ENCODE data around the gene IFT81. TPM values are rescaled to one million over a fixed set of nuclear protein-coding genes. Genes with fewer than 3 reads are reported as not detected.

Gene IFT81
- total RNA-seq, 4 donors from 2014 or later: 3.4 to 9.2 (median 8.1) TPM

DNA sequence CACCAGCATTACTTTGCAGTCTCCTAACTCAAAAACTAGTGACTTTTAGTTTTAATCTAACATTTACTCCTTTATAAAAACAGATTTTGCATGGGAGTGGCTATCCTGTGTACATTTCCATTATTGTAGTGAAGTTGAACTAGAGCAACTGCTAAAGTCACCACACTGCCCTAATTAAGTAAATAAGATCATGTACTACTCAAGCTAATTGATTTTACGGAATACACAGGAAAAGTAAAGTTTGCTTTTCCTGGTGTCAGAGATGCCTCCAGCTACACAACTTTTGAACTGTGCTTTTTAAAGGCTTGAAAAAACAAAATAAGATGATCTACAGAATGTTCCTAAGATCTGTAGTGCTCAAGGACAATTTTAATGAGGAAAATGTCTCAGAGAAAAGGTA is 106.5 kb downstream of the IFT81 start:
- TF ChIP-seq, protein P1, sequence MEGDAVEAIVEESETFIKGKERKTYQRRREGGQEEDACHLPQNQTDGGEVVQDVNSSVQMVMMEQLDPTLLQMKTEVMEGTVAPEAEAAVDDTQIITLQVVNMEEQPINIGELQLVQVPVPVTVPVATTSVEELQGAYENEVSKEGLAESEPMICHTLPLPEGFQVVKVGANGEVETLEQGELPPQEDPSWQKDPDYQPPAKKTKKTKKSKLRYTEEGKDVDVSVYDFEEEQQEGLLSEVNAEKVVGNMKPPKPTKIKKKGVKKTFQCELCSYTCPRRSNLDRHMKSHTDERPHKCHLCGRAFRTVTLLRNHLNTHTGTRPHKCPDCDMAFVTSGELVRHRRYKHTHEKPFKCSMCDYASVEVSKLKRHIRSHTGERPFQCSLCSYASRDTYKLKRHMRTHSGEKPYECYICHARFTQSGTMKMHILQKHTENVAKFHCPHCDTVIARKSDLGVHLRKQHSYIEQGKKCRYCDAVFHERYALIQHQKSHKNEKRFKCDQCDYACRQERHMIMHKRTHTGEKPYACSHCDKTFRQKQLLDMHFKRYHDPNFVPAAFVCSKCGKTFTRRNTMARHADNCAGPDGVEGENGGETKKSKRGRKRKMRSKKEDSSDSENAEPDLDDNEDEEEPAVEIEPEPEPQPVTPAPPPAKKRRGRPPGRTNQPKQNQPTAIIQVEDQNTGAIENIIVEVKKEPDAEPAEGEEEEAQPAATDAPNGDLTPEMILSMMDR (IDR thresholded peaks at IDR 0.05; ENCODE audit: low read depth): no peak

DNA sequence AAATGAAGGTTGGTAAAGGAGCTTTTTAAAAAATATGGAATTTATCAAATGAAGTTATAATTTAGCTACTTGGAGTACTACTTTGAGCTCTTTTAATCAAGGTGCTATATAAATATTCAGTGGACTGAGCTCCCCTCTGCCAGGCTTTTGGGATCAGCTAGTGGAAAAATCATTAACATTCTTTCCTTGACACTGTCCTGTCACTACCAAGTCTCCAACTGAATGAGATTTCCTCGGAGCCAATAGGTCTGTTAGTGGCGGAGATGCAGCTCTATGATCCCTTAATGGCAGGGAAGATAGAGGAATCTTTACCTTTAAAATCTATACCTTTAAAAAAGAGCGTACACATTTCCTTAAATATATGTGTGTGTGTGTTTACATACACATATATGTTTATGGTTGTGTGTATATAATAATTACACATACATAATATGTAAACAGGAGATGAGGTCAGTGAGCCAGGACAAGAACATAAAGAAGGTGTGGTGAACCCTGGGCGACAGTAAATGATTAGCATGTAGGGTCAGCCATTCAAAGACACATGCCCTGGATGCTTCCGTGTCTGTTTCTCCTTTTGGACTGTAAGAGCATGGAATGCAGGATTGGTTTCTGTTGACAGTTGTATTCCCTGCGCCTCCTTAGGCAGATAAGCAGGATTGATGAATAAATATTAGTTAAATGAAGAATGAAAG is 109.2 kb downstream of the IFT81 start:
- TF ChIP-seq, protein P1 (IDR thresholded peaks at IDR 0.05; ENCODE audit: low read depth): no peak

DNA sequence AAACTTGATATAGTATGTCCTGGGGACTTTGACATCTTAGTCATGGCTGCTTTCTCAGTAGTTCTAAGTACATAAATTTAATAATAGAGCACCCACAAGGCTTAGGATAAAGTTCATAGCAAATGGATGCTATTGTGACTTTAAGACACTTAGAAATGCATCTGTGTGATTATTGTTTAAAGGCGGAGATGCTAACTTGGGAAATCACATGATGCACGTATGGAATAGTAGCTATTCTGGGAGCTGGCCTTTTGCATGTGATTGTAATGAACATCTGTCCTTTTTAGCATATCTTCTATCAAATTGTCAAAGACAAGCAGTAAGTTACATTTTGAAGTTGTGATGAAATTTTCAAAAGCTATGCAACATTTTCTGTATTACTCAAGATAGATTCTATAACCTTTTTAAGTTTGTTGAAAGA is 110.2 kb downstream of the IFT81 start:
- TF ChIP-seq, protein P1 (IDR thresholded peaks at IDR 0.05; ENCODE audit: low read depth): no peak

DNA sequence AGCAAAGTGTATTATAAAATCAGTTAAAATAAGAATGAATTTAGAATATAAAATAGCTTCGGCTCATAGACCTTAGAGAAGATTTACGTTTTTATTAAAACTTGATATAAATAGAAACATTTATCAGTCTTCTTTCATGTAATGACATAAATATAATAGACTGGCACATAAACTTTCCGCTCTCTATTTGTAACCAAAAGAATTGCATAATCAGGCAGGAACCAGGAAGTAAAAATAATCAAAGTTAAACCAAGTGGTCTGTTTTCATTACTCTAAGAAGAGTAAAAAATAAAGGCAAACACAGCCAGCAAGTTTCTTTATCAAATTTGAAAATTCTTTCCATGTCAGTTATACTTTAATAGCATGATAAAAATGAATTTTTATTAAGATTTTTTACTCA is 110.6 kb downstream of the IFT81 start:
- TF ChIP-seq, protein P1 (IDR thresholded peaks at IDR 0.05; ENCODE audit: low read depth): no peak

DNA sequence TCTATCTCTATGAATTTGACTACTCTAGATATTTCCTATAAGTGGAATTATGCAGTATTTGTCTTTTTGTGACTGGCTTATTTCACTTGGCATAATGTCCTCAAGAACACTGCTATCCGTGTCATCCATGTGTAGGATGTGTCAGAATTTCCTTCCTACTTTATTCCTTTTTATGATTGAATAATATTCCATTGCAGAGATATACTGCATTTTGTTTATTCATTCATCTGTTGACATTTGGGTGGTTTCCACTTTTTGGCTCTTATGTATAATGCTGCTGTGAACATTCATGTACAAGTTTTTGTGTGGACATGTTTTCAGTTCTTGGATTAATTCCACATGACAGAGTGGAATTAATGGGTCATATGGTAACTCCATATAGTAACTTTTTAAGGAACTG is 111.2 kb downstream of the IFT81 start:
- TF ChIP-seq, protein P1 (IDR thresholded peaks at IDR 0.05; ENCODE audit: low read depth): no peak

DNA sequence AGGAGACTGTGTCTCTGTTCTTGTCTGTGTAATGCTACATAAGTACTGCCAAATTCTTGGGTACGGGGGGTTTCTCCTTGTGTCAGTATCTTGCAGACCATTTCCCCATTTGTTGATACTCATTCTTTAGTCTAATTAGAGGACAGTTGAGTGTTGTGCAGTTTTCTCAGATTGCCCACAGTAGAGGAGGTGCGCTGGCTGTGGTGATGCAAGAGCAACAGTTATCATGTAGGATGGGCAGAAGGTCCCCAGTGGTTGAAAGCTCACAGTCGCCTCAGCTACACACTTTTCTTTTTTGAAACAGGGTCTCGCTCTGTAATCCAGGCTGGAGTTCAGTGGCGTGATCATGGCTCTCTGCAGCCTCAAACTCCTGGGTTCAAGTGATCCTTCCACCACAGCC is 119.1 kb downstream of the IFT81 start:
- TF ChIP-seq, protein P1 (IDR thresholded peaks at IDR 0.05; ENCODE audit: low read depth): no peak

DNA sequence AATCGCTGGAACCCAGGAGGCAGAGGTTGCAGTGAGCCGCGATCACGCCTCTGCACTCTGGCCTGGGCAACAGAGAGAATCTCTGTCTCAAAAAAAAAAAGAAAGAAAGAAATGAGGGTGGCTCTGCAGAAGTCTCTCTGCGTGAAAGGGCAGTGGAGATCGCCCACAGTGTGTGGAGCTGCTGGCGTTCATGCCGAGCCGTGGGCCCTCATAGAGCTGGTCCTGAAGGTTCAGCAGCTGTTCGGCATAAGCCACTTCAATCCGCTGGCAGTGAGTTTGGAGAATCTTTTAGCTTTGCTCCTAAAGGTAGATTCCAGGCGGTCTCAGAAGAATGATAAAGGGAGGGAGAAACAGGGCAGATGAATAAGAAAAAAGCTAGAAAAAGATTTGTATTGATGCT is 120.2 kb downstream of the IFT81 start:
- TF ChIP-seq, protein P1 (IDR thresholded peaks at IDR 0.05; ENCODE audit: low read depth): no peak

All from subcutaneous adipose tissue (tissue), 4 donors.